CMK (cell line): ENCODE data around the gene CACNA1I.

Experiments
- DNase-seq: peaks from one replicate; pipeline ENCODE4 v3.0.0-alpha.2; 2010; ENCODE audit warnings: low read depth

Gene CACNA1I

DNA sequence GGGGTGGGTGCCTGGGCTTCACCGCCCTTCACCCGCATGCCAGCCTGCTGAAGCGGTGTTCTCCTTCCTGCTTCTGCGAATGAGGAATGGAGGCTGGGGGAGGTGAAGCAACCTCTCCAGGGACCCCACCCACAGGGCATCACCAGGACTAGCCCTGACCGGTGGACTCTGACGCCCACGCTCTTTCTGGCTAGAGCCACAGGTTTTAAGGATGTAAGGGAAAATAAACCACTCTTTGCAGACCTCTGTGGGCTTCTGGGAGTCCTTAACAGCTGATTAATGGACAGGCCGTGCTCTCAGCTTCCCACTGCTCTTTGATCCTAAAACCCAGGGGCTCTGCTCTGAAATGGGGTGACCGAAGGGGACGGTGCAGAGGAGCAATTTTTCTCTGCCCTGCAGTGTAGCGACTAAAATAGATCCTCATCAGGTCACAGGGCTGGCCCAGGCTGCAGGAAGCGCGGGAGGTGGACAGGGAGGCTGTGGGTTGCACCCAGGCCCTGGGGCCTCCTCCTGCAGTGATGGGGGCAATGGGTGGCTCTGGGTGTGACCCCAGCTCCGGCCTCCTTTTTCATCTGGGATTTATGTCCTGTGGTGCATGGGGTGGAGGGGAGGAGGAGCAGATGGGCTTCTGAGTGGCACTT lies 127.4 kb downstream of the CACNA1I start:
- no peak for DNase-seq

DNA sequence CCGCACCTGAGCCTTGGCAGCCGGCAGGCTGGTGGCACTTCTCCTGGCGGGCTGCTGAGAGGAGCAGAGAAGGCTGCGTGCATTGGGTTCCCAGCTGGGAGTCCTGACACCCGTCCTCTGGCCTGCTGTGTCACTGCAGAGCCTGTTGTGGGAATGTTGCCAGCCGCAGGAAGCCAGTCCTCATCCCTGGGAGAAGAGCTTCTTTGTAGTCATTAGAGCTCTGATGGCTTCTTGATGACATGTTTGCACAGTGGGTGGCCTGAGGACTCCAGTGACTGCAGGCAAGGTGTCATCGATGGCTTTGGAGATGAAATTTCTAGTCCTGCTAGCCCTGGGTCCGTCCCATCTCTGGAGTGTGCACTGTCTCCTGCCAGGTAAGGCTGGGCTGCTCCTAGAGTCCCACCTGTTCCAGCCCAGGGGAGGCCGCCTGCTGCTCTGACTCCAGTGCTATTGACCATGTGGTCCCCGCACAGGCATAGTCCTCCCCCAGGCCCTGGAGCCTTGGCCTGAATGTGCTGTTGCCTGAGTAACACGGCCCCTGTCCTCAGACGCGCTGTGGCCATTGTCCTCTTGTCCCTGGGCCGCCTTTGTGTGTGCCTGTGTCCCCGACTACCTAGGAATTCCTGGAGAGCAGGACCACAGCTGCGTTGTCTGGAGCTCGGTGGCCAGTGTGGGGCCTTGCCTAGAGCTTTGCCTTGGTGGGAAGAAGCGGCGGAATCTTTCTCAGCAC lies 129.2 kb downstream of the CACNA1I start:
- no peak for DNase-seq

DNA sequence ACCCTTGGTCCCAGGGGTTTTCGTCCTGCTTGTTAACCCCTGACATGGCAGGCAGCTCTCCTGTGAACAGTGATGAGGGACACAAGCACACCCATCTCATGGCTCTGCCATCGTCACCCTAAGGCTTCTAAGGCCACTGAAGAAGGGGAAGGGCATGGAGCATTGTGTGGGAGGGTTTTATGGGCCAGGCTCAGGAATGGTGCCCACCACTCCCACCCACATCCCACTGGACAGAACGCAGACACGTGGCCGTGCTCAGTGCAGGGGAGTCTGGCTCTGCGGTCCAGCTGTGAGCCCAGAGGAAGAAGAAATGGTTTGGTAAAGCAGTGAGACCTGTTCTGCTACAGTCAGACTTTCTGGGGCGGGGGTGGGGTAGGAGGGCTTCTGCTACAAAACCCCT lies 130.0 kb downstream of the CACNA1I start:
- DNase-seq = no peak

DNA sequence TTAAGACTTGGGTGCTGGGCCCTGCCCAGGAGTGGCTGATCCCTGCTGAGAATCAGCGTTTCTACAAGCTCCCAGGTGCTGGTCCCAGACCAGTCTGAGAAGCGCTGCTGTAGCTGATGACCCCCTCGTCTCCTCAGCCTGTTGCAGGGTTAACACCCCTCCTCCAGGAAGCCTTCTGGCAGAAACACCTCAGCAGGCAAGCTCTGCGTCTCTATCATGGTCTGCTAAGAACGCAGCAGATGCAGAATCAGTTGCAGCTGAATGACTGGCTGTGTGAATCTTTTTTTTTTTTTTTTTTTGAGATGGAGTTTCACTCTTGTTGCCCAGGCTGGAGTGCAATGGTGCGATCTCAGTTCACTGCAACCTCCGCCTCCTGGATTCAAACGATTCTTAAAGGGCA lies 132.5 kb downstream of the CACNA1I start:
- DNase-seq = no peak

DNA sequence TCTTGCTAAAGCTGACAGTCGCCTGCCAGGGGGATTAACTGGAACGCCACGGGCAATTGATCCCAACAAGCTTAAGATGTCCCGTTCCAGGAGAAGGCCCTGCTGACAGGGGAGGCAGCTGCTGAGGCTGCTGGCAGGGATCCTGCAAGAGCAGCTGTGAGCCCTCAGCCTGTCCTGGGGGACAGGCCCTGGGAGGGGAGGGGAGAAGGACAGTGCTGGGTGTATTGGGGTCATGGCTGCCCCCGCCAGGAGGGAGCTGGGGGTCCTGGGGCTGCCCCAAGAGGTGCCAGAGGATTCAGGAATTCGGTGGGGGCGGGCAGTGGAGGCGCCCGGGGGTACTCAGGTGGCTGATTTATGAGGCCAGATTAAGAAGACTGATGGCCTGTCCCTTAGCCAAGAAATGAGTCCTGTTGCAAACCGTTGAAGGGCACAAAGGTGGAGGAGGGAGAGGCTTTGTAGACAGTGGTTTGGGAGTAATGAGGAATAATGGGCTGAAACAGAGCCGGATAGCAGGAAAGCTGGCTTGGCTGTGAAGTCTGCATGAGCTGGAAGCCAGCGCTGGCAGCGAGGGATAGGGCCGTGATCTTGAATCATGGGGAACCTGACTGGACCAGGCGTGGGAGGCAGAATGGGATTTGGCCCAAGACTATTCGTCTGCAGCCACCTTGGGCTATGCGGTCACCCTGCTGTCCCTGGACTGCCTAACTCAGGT lies 133.5 kb downstream of the CACNA1I start:
- no peak for DNase-seq

DNA sequence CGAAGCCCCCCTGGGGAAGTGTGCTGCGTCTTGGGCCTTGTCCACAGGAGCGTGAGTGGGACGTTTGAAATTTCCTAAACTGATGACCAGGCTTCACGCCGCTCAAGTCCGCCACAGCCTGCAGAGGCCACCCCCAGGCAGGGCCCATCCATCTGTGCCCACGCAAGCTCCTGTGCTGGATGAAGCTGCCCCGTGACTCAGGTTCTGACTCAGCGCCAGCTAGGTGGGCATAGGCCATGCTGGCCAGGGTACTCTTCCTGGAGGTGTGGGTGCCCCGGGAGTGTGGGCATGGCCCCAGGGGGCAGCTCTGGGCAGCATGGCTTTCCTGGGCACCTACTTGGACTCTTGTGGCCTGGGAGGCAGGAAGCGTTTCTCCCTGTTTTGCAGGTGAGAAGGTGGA lies 134.8 kb downstream of the CACNA1I start:
- DNase-seq = no peak

DNA sequence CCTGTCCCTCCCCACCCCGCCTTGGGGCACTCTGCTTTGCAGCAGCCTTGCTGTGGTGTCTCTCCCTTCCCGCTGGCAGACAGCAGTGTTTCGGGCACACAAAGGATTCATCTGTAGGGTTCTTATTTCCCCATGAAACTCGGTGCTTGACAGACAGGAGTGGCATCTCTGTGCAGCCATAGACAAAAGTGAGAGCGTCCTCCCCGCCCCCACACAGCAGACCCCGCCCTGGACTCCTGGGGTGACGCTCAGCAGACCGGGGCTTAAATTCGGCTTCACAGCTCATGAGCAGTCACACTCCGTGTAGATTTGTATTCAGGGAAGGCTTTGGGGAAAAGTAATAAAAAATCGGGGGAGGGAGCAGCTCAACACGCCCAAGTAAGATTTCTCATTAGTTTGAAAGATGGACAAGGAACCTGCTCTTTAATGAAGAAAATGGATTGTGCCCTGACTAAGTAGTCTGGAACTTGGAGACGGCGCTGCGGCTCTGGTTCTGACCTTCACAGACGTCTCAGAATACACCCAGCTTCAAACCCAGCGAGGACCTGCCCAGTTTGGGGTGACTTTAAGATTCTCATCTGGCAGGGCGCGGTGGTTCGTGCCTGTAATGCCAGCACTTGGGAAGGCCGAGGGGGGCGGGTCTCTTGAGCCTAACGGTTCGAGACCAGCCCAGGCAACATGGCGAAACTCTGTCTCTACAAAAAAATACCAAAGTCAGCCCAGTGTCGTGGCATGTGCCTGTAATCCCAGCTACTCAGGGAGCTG lies 136.0 kb downstream of the CACNA1I start:
- DNase-seq = no peak

DNA sequence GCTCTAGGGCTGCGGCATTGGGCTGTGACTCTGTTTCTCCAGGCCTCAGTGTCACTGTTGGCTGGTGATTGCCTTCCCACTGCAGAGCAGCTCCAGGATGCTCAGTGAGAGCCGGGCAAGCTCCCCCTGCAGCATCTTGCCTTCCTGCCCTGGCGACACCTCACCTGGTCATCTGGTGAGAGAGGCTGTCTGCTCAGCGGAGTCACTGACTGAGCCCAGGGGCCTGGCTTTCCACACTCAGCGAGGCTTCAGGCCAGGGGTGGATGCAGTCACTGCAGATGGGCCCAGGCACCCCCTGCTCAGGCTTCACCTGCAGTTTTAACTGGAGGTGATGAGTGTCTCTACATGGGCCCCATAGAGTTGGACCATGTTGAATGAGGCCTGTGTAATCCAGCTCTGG lies 136.8 kb downstream of the CACNA1I start:
- no peak for DNase-seq

DNA sequence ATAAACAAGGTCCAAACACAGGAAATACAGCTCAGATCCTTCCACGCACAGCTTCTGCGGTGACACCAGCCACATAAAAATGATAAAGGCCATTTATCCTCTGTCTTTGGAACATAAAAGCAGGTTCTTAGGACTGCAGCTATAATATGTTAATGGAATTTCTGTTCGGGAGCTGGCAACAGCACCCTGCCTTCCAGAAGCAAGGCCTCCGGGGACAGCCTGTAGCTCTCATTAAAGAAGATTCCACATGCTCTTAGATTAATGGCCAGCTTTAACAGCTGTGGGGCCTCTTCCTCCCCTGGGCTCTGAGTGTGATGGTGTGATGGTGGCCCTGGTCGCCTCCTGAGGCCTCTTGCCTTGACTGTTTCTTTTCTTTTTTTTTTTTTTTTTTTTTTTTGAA lies 137.3 kb downstream of the CACNA1I start:
- DNase-seq = no peak

DNA sequence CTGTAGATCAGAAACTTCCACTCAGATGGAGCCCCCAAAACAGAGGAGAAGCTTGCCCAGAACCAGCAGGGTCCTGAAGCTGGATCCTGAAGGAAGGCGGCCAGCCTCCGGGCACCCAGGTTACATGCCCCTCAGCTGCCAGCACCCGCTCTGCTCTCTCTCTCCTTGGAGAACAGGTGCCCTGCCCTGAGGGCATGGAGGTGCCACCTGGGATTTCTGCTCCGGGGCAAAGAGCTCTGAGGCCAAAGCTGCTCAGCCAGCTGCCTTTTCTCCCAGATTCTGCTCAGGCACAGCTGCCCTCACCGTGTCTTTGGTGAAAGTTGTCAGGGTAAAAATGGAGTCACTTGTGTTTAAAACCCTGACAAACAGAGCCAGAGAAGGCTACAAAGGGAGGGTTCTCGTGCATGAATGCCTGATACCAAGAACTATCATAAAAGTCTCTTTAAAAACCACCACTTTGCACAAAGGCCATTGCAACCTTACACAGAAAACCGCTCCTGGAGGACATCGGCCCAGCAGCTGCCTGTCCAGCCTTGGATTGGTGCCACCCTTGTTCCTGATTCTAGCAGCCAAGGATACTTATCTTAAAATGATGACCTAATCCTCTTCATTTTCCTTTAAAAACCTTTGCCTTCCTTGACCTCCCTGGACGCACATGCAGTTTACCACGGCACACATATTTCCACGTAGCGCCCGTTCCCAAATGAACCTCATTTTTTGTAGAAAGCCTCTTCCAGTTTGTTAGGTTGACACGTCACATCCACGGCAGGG lies 140.0 kb downstream of the CACNA1I start:
- DNase-seq = no peak

DNA sequence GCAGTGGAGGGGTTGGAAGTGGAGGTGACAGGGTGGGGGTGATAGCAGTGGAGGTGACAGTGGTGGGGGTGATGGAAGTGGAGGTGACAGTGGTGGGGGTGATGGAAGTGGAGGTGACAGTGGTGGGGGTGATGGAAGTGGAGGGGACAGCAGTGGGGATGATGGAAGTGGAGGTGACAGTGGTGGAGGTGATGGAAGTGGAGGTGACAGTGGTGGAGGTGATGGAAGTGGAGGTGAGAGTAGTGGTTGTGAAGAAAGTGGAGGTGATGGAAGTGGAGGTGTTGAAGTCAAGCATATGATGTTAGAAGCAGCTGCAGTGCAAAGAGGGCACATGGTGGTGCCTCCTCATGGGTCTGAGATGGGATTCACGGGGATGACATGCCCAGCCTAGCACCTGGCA lies 141.5 kb downstream of the CACNA1I start:
- DNase-seq = no peak

DNA sequence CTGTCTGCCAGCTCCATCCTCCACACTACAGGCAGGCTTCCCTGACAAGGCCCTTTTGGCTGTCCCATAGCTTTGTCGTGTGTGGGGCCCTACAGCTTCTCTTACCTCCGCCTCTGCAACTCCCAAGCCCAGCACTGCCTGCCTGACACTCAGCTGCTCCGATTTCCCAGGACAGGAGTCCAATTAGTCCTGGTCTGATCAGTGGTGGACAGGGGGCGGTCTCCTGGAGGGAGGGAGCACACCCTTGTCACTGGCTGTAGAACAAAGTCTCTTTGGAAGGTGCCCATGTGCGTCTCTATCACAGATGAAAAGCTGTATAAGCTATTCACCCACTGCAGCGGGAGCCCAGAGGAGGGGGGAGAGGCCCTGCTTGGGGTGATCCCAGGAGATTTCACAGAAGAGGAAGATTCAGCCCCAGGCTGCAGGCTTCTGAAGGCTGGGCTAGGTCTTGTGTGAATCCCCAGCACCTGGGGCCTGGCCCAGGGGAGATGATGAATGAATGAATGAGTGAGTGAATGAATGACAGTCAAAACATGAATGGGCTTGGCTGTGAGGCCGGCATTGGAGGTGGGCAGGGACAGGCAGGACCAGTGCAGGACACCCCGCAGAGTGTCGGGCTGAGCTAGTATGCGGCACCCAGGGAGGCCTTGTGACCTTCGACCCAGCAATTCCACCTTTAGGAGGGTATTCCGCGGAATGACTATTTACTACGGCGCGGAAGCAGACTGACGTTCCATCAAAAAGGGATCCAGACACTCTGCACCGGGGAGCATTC lies 142.4 kb downstream of the CACNA1I start:
- no peak for DNase-seq

DNA sequence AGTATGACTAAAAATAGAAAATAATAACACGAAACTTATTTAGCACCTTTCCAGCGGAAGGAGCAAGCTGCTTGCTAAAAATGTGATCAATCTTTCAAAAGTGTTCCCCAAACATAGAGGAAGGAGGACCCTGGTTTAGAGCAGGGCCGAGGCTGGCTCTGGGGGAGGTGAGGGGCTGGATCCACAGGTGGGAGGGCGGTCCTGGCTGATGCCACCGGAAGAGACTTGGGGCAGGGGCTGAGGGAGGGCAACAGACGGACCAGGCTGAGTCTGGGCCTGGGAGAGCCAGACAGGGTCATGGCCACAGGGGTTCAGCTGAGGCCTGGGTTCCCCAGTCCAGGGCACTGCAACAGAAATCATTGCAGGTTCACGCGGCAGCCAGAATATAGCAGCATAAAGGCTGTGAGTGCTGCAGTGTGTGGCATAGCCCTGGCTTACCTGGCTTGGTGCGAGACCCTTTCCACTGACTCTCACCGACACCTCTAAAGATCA lies 143.3 kb downstream of the CACNA1I start:
- no peak for DNase-seq

DNA sequence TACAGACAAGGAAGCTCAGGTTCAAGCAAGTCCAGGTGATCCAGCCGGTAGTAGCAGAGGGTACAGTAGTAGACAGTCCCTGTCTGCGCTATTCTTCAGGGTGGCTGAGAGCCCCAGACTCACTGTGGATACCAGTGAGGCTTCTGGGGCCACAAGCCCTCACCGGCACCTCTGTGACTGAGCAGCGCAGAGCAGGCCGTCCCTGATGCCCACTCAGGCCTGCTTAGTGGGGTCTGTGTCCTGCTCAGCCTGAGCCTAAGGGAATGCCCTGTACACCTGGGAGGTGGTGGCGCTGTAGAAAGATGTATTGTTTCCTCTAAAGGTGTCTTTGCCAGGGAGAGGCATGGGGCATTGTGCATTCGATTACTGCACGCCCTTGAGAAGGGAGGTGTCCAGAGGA lies 143.8 kb downstream of the CACNA1I start:
- DNase-seq = no peak

DNA sequence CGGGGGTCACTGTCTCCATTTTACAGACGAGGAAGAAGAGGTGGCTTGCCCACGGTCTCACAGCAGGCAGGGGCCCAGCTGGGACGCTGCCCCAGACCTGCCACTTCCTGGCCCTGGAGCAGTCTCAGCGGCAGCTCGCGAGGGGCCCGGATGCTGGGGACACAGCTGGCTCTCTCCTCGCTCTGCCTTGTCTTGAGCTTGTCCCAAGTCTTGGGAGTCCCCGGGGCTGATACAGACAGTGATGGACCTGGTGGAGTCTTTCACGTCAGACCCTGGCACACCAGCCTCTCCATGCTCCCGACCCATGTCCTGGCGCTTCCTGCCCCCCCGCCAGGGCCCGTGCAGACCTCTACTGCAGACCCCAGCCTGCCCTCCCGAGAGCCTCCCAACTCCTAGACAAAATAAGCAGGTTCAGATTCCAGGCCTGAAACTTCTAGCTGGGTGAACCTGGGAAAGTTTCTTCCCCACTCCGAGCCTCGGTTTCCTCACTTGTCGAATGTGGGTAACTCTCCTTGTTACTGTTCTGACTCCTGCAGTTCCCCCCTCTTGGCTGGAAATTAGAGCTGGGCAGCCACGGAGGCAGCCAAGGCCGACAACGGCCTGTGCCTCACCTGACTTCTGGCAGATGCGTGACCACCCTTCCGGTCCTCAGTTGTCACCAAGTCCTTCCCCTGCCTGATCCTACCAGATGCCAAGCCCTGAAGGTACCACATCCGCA lies 145.4 kb downstream of the CACNA1I start:
- no peak for DNase-seq

DNA sequence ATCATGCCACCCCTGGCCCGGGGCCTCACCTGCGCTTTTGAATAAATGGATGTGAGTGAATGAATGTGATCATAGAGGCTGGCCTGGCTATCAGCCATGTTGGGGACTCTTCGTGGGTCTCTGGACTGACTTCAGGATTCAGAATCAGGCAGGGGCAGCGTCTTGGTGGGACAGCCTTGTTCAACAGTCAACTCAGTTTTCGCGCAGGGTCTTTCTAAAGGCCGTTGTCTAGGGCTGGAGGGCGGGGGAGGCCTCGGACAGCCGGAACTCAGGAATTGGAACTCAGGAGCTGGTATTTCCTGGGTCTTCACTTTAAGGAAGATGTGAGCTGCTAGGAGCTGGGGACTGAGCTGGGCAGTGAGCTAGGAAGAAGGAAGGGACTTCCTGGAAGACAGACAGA lies 146.0 kb downstream of the CACNA1I start:
- DNase-seq = no peak

DNA sequence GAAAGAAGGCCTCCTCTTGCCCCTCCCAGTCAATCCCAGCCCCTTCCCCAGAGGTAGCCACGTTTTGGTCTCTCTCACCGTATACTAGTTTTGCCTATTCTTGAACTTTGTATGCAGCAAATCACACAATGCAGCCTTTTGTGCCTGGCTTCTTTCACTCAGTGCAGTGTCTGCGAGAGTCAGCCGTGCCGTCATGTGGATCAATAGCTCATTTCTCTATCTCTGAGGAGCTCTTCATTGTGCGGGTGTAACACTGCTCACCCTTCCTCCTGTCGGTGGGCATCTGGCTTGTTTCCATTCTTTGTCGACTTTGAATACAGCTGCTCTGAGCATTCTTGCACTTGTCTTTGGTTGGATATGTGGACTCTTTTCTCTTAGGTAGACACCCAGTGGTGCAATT lies 146.5 kb downstream of the CACNA1I start:
- no peak for DNase-seq

DNA sequence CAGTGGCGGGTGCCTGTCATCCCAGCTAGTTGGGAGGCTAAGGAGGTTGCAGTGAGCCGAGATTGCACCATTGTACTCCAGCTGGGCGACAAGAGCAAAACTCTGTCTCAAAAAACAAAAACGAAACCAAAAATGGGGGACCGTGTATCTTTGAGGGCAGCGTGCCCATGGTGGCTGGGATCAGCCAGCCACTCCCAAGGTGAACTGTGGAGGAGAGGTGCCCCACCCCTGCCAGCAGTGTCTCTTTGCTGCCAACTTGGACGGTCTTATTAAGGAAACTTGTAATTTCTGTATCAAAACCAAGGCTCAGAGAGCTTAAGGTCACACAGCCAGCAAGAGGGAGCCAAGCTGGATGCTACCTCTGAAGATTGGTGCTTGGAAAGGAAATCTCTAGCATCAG lies 147.7 kb downstream of the CACNA1I start:
- DNase-seq = no peak

DNA sequence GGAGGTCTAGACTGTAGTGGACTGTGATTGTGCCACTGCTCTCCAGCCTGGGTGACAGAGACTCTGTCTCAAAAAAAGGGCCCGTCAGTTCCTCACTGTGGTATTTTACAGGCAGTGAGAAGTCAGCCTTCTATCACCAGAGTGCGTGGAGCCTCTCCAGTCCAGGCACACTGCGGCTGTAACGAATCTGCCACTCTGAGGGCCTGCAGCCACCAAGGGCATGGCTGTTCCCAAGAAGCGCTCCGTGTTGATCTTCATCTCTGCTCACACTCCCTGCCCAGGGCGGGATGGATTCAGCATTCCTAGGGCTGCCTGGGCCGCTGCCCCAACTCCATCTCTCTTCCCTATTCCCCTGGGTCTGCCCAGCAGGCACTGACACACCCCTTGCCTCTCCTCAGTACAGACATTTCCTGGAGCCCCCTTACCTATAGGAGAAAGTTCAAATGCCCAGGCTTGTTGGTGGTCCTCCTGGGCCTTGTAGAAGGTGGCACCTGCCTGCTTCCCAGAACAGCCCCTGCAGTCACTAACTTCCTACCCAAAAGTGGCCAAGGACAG lies 148.4 kb downstream of the CACNA1I start:
- DNase-seq = no peak
